H9 (cell line): Measurements from ENCODE around the gene WDR54. TPM values are rescaled to one million over a fixed set of nuclear protein-coding genes. Genes with fewer than 3 reads are reported as not detected.
"Not testable (repeated sequence)": the region's sequence is repeated elsewhere in the genome, so short reads cannot be mapped to it uniquely, and the experiment has no call there.

Experiments
- DNase-seq: peaks from one replicate; pipeline ENCODE4 v3.0.0-alpha.2; 2017
- H2AFZ ChIP-seq: one replicate; pipeline ENCODE4 v1.6.1; 2013; ENCODE audit warnings: mild to moderate bottlenecking, low read length, control low read depth, moderate library complexity
- H2AK5ac ChIP-seq: 2 replicates; pipeline ENCODE4 v1.6.1; 2013; ENCODE audit warnings: low read length, control low read depth, mixed read lengths; ENCODE audit not compliant: insufficient read length
- H2BK120ac ChIP-seq: one replicate; pipeline ENCODE4 v1.6.1; 2013; ENCODE audit warnings: low read depth, mild to moderate bottlenecking, low read length, control low read depth, inconsistent platforms; ENCODE audit not compliant: poor library complexity, severe bottlenecking
- H2BK12ac ChIP-seq: 2 replicates; pipeline ENCODE4 v1.6.1; 2013; ENCODE audit warnings: low read length, control low read depth, mixed read lengths, low read depth; ENCODE audit not compliant: insufficient read length
- H2BK15ac ChIP-seq: 2 replicates; pipeline ENCODE4 v1.6.1; 2013; ENCODE audit warnings: low read depth, low read length, control low read depth
- H2BK20ac ChIP-seq: one replicate; pipeline ENCODE4 v1.6.1; 2013; ENCODE audit warnings: low read depth, mild to moderate bottlenecking, low read length, control low read depth, inconsistent platforms; ENCODE audit not compliant: poor library complexity, severe bottlenecking
- H2BK5ac ChIP-seq: 2 replicates; pipeline ENCODE4 v1.6.1; 2013; ENCODE audit warnings: low read length, control low read depth, mixed read lengths; ENCODE audit not compliant: insufficient read length
- H3K14ac ChIP-seq: 2 replicates; pipeline ENCODE4 v1.6.1; 2013; ENCODE audit warnings: low read length, control low read depth; ENCODE audit not compliant: insufficient read depth
- H3K18ac ChIP-seq: 2 replicates; pipeline ENCODE4 v1.6.1; 2013; ENCODE audit warnings: low read depth, mild to moderate bottlenecking, mixed read lengths, low read length, control low read depth; ENCODE audit not compliant: insufficient read length
- H3K23ac ChIP-seq: 2 replicates; pipeline ENCODE4 v1.6.1; 2013; ENCODE audit warnings: low read length, control low read depth, mixed read lengths, low read depth; ENCODE audit not compliant: insufficient read length
- H3K23me2 ChIP-seq: 2 replicates; pipeline ENCODE4 v1.6.1; 2013; ENCODE audit warnings: low read depth, mild to moderate bottlenecking, mixed read lengths, low read length, control low read depth; ENCODE audit not compliant: insufficient read length, poor library complexity, severe bottlenecking
- H3K27ac ChIP-seq: 2 replicates; pipeline ENCODE4 v1.5.1; 2013; ENCODE audit warnings: low read length, control low read depth, mixed read lengths, low read depth; ENCODE audit not compliant: insufficient read length
- H3K27me3 ChIP-seq: 2 replicates; pipeline ENCODE4 v1.6.1; 2013; ENCODE audit warnings: low read length, control low read depth, inconsistent platforms; ENCODE audit not compliant: insufficient read depth
- H3K4ac ChIP-seq: 2 replicates; pipeline ENCODE4 v1.6.1; 2013; ENCODE audit warnings: low read depth, mild to moderate bottlenecking, control low read depth, inconsistent platforms, low read length, moderate library complexity
- H3K4me1 ChIP-seq: 2 replicates; pipeline ENCODE4 v1.6.1; 2013; ENCODE audit warnings: low read length, control low read depth, inconsistent platforms; ENCODE audit not compliant: insufficient read depth
- H3K4me2 ChIP-seq: 2 replicates; pipeline ENCODE4 v1.6.1; 2013; ENCODE audit warnings: low read length, control low read depth, mixed read lengths; ENCODE audit not compliant: insufficient read length, insufficient read depth
- H3K56ac ChIP-seq: 2 replicates; pipeline ENCODE4 v1.6.1; 2013; ENCODE audit warnings: low read depth, mild to moderate bottlenecking, mixed read lengths, low read length, control low read depth; ENCODE audit not compliant: insufficient read length
- H3K79me1 ChIP-seq: 2 replicates; pipeline ENCODE4 v1.6.1; 2013; ENCODE audit warnings: low read depth, mild to moderate bottlenecking, moderate library complexity, low read length, control low read depth, inconsistent platforms; ENCODE audit not compliant: insufficient read depth, poor library complexity, severe bottlenecking
- H3K79me2 ChIP-seq: 2 replicates; pipeline ENCODE4 v1.6.1; 2013; ENCODE audit warnings: low read length, control low read depth, inconsistent platforms; ENCODE audit not compliant: insufficient read depth
- H3K9ac ChIP-seq: 2 replicates; pipeline ENCODE4 v1.6.1; 2013; ENCODE audit warnings: low read length, control low read depth, mixed read lengths; ENCODE audit not compliant: insufficient read length; ENCODE audit errors: extremely low read depth
- H3K9me3 ChIP-seq: one replicate; pipeline ENCODE4 v1.6.1; 2013; ENCODE audit warnings: low read depth, low read length, inconsistent platforms; ENCODE audit not compliant: control insufficient read depth
- H3T11ph ChIP-seq: one replicate; pipeline ENCODE4 v1.6.1; 2013; ENCODE audit warnings: mild to moderate bottlenecking, low read length, control low read depth, inconsistent platforms
- H4K20me1 ChIP-seq: one replicate; pipeline ENCODE4 v1.6.1; 2013; ENCODE audit not compliant: control insufficient read depth, insufficient read length, insufficient read depth
- H4K5ac ChIP-seq: 2 replicates; pipeline ENCODE4 v1.6.1; 2013; ENCODE audit warnings: low read depth, mild to moderate bottlenecking, mixed read lengths, low read length, control low read depth; ENCODE audit not compliant: insufficient read length
- H4K8ac ChIP-seq: replicated peaks from 2 replicates; pipeline ENCODE4 v1.6.1; 2013; ENCODE audit warnings: low read length, control low read depth, mixed read lengths, low read depth; ENCODE audit not compliant: insufficient read length
- H4K91ac ChIP-seq: 2 replicates; pipeline ENCODE4 v1.6.1; 2013; ENCODE audit warnings: low read depth, mild to moderate bottlenecking, moderate library complexity, mixed read lengths, low read length, control low read depth; ENCODE audit not compliant: insufficient read length
- H3K27ac Mint-ChIP-seq, 3 experiments: 2 replicates in 2 of 3; 3 replicates in 1 of 3; pipeline ENCODE4 v1.8.0; 2020 to 2021; ENCODE audit warnings: mixed read lengths in 3 of 3, mild to moderate bottlenecking in 1 of 3, moderate library complexity in 1 of 3
- H3K27me3 Mint-ChIP-seq: 2 replicates; pipeline ENCODE4 v1.8.0; 2021; ENCODE audit warnings: low read depth, mild to moderate bottlenecking, moderate library complexity, mixed read lengths
- H3K36me3 Mint-ChIP-seq, 3 experiments: 2 replicates in 2 of 3; 3 replicates in 1 of 3; pipeline ENCODE4 v1.8.0; 2020 to 2021; ENCODE audit warnings: low read depth in 3 of 3, mixed read lengths in 3 of 3; ENCODE audit not compliant: insufficient read depth in 1 of 3
- H3K4me1 Mint-ChIP-seq, 2 experiments: 2 replicates each; pipeline ENCODE4 v1.8.0; 2020; ENCODE audit warnings: mixed read lengths in 2 of 2
- H3K4me3 Mint-ChIP-seq, 2 experiments: 2 replicates in 1 of 2; 3 replicates in 1 of 2; pipeline ENCODE4 v1.8.0; 2020 to 2021; ENCODE audit warnings: mild to moderate bottlenecking in 2 of 2, mixed read lengths in 2 of 2, moderate library complexity in 1 of 2
- H3K9me3 Mint-ChIP-seq, 2 experiments: 2 replicates in 1 of 2; 3 replicates in 1 of 2; pipeline ENCODE4 v1.8.0; 2020; ENCODE audit warnings: mild to moderate bottlenecking in 2 of 2, mixed read lengths in 2 of 2, moderate library complexity in 1 of 2
- CTCF ChIP-seq: fragments of 200-600 bp; sonication (generic); conservative IDR thresholded peaks from 3 replicates; pipeline ENCODE4 v1.8.0; 2021; ENCODE audit warnings: antibody characterized with exemption, mild to moderate bottlenecking
- whole genome bisulfite sequencing: extraction: QIAGEN DNeasy Blood & Tissue Kit; methylation state at CpG from one replicate; pipeline ENCODE4 v1.1.7; 2013; ENCODE audit warnings: missing lambda C conversion rate, low lambda C conversion rate, mixed read lengths; ENCODE audit not compliant: insufficient read length; ENCODE audit errors: extremely low coverage; 5-methylcytosine and 5-hydroxymethylcytosine counted together
- total RNA-seq: library from RNA; stranded (reverse); gene quantifications from 2 replicates; pipeline ENCODE4 v1.2.1, GENCODE V29; 2021

The WDR54 gene
- total RNA-seq, 1 experiment from 2014 or later: 66.4 TPM

DNA sequence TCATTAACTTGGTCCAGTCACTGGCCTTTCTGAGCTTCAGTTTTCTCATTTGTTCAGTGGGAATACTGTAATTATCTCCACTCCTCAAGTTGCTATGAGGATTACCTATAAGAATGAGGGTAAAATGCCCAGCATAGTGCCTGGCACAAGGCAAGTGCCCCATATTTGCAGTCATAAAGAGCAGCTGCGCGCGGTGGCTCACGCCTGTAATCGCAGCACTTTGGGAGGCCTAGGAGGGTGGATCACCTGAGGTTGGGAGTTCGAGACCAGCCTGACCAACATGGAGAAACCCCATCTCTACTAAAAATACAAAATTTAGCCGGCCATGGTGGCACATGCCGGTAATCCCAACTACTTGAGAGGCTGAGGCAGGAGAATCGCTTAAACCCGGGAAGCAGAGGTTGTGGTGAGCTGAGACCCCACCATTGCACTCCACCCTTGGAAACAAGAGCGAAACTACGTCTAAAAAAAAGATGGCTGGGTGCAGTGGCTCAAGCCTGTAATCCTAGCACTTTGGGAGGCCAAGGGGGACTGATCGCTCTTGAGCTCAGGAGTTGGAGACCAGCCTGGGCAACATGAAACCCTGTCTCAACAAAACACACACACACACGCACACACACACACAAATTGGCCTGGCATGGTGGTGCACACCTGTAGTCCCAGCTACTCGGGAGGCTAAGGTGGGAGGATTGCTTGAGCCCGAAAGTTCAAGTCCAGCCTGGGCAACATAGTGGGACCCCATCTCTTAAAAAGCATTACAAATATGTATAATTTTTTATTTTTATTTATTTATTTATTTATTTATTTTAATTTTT lies 21.2 kb downstream of the WDR54 start:
- Histone ChIP-seq H2AFZ (peak overlapping the region; percentile 48), H3K9ac (peak overlapping the region; percentile 15), H3K27ac (peak overlapping the region; percentile 13), H3K79me2 (peaks cover 18% of the 10 kb centered on the region; the same call in 1 of the 2 replicates), H3K4me2 (peak overlapping the region; percentile 80), H3K23me2 (peaks cover 11% of the 10 kb centered on the region)
- peak overlapping the region; percentile 37 to 98 (median 95); a peak in 5 of 7 replicates for H3K27ac Mint-ChIP-seq
- H3K4me1 Mint-ChIP-seq: peaks cover 23 to 25% of the 10 kb centered on the region in 2 experiments
- H2BK15ac ChIP-seq, H2BK20ac ChIP-seq, H2BK5ac ChIP-seq, H3K4me1 ChIP-seq, H3K27me3 ChIP-seq, H3K18ac ChIP-seq, H3K4ac ChIP-seq, H2BK12ac ChIP-seq, H2AK5ac ChIP-seq, H3K79me1 ChIP-seq, H4K20me1 ChIP-seq, H4K91ac ChIP-seq, H3K23ac ChIP-seq, H3K9me3 Mint-ChIP-seq, H3K14ac ChIP-seq, H4K5ac ChIP-seq, H2BK120ac ChIP-seq, DNase-seq, H4K8ac ChIP-seq, H3K9me3 ChIP-seq, H3K56ac ChIP-seq, H3T11ph ChIP-seq: not testable (repeated sequence)
- WGBS: no CpG with 5 or more reads among the region's 16 CpGs
- H3K27me3 Mint-ChIP-seq: peaks cover 20% of the 10 kb centered on the region
- TF ChIP-seq CTCF: 0 out of 3 replicates have a peak, but pooled peaks have one; percentile 6
- H3K4me3 Mint-ChIP-seq: peak overlapping the region; percentile 95 to 99
- peaks cover 4 to 16% (median 14%) of the 10 kb centered on the region in 3 experiments for H3K36me3 Mint-ChIP-seq
